Tibial nerve (tissue), 4 donors: ENCODE results near the gene PVR. TPM values are rescaled to one million over a fixed set of nuclear protein-coding genes. Genes with fewer than 3 reads are reported as not detected.

Source experiments
- DNase-seq, 2 donors: peaks; one replicate each; pipeline ENCODE4 v3.0.0-alpha.2; 2019; ENCODE audit warnings: low spot score in 2 of 2
- H3K27ac ChIP-seq, 4 donors: fragments of 200-600 bp; sonication (generic) in 3 of 4; one replicate each; pipeline ENCODE4 v1.5.1; 2017 to 2019; ENCODE audit warnings: mild to moderate bottlenecking in 1 of 4
- H3K27me3 ChIP-seq, 2 donors: fragments of 200-600 bp; sonication (generic) in 1 of 2; one replicate each; pipeline versions ENCODE4 v1.5.1 to v1.6.0; 2017 to 2019
- H3K36me3 ChIP-seq, 3 donors: fragments of 200-600 bp; sonication (generic); one replicate each; pipeline ENCODE4 v1.5.1; 2018 to 2019
- H3K4me1 ChIP-seq, 4 donors: fragments of 200-600 bp; sonication (generic) in 3 of 4; one replicate each; pipeline ENCODE4 v1.5.1; 2017 to 2019
- H3K4me3 ChIP-seq, 4 donors: fragments of 200-600 bp; sonication (generic) in 3 of 4; one replicate each; pipeline ENCODE4 v1.5.1; 2017 to 2019; ENCODE audit warnings: mild to moderate bottlenecking in 1 of 4, moderate library complexity in 1 of 4
- H3K9me3 ChIP-seq, 4 donors: fragments of 200-600 bp; sonication (generic) in 3 of 4; one replicate each; pipeline ENCODE4 v1.5.1; 2017 to 2019
- EP300 ChIP-seq, 2 donors: sonication (generic); formaldehyde crosslinking; IDR thresholded peaks; one replicate each; pipeline ENCODE4 v1.6.1; 2017; ENCODE audit warnings: antibody characterized with exemption in 2 of 2, mild to moderate bottlenecking in 1 of 2
- POLR2A ChIP-seq, 2 donors: fragments of 450-650 bp; IDR thresholded peaks; one replicate each; pipeline ENCODE4 v1.6.1; 2017; ENCODE audit warnings: antibody characterized with exemption in 2 of 2, mild to moderate bottlenecking in 2 of 2, moderate library complexity in 2 of 2
- WGBS, 2 donors: methylation state at CpG; one replicate each; pipeline ENCODE4 v1.1.5; 2018; 5-methylcytosine and 5-hydroxymethylcytosine counted together
- total RNA-seq, 4 donors: library from RNA; depleted of rRNA; stranded (reverse); fragments of >200 nt; gene quantifications; one replicate each; pipeline ENCODE4 v1.1.0, GENCODE V29; 2016
- TF ChIP-seq, protein P1 (sequence below), 5 experiments: fragments of 200-600 bp in 3 of 5; fragments of 450-650 bp in 2 of 5; sonication (generic) in 3 of 5; IDR thresholded peaks; one replicate each; pipeline ENCODE4 v1.5.1; 2016 to 2019; ENCODE audit warnings: antibody characterized with exemption in 5 of 5, mild to moderate bottlenecking in 3 of 5, moderate library complexity in 2 of 5

Gene PVR
- total RNA-seq, 4 donors from 2014 or later: 55.3 to 71.4 (median 69.6) TPM

DNA sequence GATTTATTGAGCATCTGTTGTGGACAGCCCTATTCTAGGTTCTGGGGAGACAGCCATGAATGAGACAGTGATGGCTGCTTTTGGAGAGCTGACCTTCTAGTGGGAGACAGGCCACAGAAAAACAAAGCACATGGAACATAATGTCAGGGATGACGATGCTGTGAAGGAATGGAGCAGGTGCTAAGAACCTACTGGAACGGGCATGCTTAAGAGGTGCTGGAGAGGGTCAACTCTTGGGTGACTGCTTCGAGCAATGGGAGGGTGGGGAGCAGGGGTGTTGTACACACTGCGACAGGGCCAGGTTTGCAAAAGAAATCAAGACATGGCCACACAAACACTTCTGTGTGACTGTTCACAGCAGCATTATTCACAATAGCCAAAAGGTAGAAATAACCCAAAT lies 43.2 kb downstream of the PVR start:
- TF ChIP-seq EP300 (IDR thresholded peaks at IDR 0.05): no peak
- TF ChIP-seq, protein P1, sequence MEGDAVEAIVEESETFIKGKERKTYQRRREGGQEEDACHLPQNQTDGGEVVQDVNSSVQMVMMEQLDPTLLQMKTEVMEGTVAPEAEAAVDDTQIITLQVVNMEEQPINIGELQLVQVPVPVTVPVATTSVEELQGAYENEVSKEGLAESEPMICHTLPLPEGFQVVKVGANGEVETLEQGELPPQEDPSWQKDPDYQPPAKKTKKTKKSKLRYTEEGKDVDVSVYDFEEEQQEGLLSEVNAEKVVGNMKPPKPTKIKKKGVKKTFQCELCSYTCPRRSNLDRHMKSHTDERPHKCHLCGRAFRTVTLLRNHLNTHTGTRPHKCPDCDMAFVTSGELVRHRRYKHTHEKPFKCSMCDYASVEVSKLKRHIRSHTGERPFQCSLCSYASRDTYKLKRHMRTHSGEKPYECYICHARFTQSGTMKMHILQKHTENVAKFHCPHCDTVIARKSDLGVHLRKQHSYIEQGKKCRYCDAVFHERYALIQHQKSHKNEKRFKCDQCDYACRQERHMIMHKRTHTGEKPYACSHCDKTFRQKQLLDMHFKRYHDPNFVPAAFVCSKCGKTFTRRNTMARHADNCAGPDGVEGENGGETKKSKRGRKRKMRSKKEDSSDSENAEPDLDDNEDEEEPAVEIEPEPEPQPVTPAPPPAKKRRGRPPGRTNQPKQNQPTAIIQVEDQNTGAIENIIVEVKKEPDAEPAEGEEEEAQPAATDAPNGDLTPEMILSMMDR (IDR thresholded peaks at IDR 0.05): no peak
- TF ChIP-seq POLR2A (IDR thresholded peaks at IDR 0.05): no peak
- H3K27ac ChIP-seq: no peak overlapping the region
- WGBS, 2 donors: 66 to 71% methylated on average over 4 of the region's 4 CpGs
- no peaks in the 10 kb centered on the region for H3K27me3 ChIP-seq
- peaks cover 0 to 19% (median 0%) of the 10 kb centered on the region in 3 donors for H3K36me3 ChIP-seq
- no peak overlapping the region for H3K4me3 ChIP-seq
- no peak for DNase-seq
- H3K9me3 ChIP-seq: no peaks in the 10 kb centered on the region
- H3K4me1 ChIP-seq: peaks cover 0 to 23% (median 0%) of the 10 kb centered on the region in 4 donors

DNA sequence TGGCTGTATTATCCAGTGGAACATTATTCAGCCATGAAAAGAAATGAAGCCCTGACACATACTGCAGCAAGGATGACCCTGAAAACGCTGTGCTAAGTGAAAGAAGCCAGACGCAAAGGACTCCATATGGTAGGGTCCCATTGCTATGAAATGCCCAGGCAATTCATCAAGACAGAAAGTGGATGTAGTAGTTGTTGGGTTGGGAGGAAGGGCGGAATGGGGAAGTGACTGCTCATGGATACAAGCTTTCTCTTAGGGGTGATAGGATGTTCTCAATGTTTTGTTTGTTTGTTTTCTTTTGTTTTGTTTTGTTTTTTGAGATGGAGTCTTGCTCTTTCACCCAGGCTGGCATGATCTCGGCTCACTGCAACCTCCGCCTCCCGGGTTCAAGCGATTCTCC lies 44.2 kb downstream of the PVR start:
- H3K36me3 ChIP-seq: peaks cover 0 to 9% (median 0%) of the 10 kb centered on the region in 3 donors
- DNase-seq: no peak
- H3K4me3 ChIP-seq: no peak overlapping the region
- H3K9me3 ChIP-seq: no peaks in the 10 kb centered on the region
- WGBS, 2 donors: 84 to 91% methylated on average over 7 of the region's 7 CpGs
- no peak overlapping the region for H3K27ac ChIP-seq
- H3K27me3 ChIP-seq: no peaks in the 10 kb centered on the region
- no peak for TF ChIP-seq EP300 (IDR thresholded peaks at IDR 0.05)
- TF ChIP-seq, protein P1 (IDR thresholded peaks at IDR 0.05): no peak
- no peak for TF ChIP-seq POLR2A (IDR thresholded peaks at IDR 0.05)
- peaks cover 0 to 33% (median 0%) of the 10 kb centered on the region in 4 donors for H3K4me1 ChIP-seq

DNA sequence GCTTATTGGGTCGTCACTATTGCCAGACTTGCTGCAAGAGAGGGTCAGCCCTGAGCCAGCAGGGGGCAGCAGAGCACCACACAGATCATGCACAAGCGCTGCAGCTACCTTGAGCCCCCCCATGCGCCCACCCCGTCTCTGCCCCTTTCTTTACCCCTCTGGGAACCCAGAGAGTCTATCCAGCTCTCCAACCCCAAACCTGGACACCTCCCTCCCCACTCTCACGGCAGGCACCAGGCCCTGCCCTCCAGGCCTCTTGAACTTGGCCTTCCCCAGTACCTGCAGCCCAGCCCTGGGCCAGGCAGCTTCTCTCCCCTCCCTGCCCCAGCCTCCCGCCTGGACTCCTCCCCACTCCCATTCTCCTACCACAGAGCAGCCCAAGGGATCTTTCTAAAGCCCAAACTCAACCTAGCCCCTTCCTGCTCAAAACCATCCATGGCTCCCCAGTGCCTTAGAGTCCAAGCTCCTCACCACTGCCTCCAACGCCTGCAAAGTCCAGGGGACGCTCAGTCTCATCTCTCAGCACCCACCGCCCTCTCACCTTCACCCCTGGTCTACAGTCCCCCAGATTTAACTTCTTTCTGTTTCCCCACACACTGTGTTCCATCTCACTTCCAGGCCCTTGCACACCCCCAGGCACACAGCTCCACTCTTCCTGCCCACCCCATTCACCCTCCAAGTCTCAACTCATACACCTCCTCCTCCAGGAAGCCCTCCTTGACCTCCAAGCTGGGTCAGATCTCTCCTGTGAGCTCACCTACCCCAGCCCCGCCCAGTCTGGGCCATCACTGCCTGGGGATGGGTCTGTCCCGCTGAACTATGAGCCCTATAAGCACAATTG lies 45.8 kb downstream of the PVR start:
- Histone ChIP-seq H3K27me3 (no peaks in the 10 kb centered on the region), H3K36me3 (no peaks in the 10 kb centered on the region), H3K4me3 (no peak overlapping the region), H3K27ac (no peak overlapping the region), H3K4me1 (peaks cover 0 to 31% (median 0%) of the 10 kb centered on the region in 4 donors), H3K9me3 (no peaks in the 10 kb centered on the region)
- peak; percentile 60 to 82 for DNase-seq
- TF ChIP-seq EP300 (IDR thresholded peaks at IDR 0.05): no peak
- TF ChIP-seq, protein P1 (IDR thresholded peaks at IDR 0.05): peak; percentile 88 to 93 (median 90)
- TF ChIP-seq POLR2A (IDR thresholded peaks at IDR 0.05): no peak
- 39 to 40% methylated on average over 11 of the region's 11 CpGs for WGBS, 2 donors

DNA sequence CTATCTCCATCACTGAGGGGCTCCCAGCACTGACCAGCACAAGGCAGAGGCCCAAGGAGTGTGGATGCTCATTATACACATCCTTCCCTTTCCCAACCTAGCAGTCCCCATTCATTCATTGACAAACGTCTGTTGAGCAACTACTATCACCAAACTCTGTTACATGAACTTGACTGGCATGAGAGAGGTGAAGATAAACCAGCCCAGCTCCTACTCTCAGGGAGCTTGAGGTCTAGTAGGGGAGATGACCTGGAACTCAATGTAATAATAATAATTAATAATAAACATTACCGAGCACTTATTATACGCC lies 46.4 kb downstream of the PVR start:
- H3K9me3 ChIP-seq: no peaks in the 10 kb centered on the region
- H3K4me3 ChIP-seq: no peak overlapping the region
- WGBS, 2 donors: 82 to 92% methylated on average over 3 of the region's 3 CpGs
- peaks cover 0 to 26% (median 0%) of the 10 kb centered on the region in 4 donors for H3K4me1 ChIP-seq
- no peak for DNase-seq
- no peaks in the 10 kb centered on the region for H3K36me3 ChIP-seq
- H3K27ac ChIP-seq: no peak overlapping the region
- TF ChIP-seq, protein P1 (IDR thresholded peaks at IDR 0.05): no peak
- TF ChIP-seq POLR2A (IDR thresholded peaks at IDR 0.05) (no peak), EP300 (IDR thresholded peaks at IDR 0.05) (no peak)
- H3K27me3 ChIP-seq: no peaks in the 10 kb centered on the region

DNA sequence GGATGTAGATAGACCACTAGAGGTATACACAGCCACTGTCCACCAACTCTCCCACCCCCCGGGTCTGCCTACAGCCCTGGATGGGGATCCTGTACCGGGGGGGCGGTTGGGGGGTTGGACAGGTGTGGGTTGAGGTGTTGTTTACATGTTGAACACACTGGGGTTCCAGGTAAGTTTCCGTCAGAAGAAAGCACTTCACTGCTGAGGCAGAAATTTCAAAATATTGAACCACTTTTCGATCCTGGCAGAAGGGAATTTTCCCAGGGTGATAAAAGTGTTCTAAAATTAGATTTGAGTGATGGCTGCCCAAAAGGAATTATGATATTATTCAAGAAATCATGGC lies 48.6 kb downstream of the PVR start:
- Histone ChIP-seq H3K27ac (peak overlapping the region in 1 of 4 donors; percentile 51), H3K4me3 (no peak overlapping the region), H3K36me3 (no peaks in the 10 kb centered on the region), H3K9me3 (no peaks in the 10 kb centered on the region), H3K27me3 (no peaks in the 10 kb centered on the region), H3K4me1 (peaks cover 0 to 31% (median 0%) of the 10 kb centered on the region in 4 donors)
- TF ChIP-seq, protein P1 (IDR thresholded peaks at IDR 0.05): no peak
- no peak for TF ChIP-seq EP300 (IDR thresholded peaks at IDR 0.05)
- TF ChIP-seq POLR2A (IDR thresholded peaks at IDR 0.05): no peak
- DNase-seq: no peak
- WGBS, 2 donors: 64 to 71% methylated on average over 5 of the region's 5 CpGs
